ENCODE data around the gene EXOC1. TPM values are rescaled to one million over a fixed set of nuclear protein-coding genes. Genes with fewer than 3 reads are reported as not detected.

EXOC1 gene
- total RNA-seq, 1 experiment from 2014 or later, result 24.1 TPM

GRCh38 chr4:55920571-55920970 lies 67.1 kb downstream of the EXOC1 start:
- Histone ChIP-seq H3K27ac (ENCODE audit: low read length) (no peak overlapping the region), H3K9me3 (ENCODE audit: control insufficient read depth, insufficient read depth, low read depth, low read length) (no peaks in the 10 kb centered on the region), H3K4me3 (ENCODE audit: low read depth in 2 of 2, low read length in 2 of 2) (no peak overlapping the region), H3K4me1 (ENCODE audit: control insufficient read depth, insufficient read depth, low read length) (no peaks in the 10 kb centered on the region), H3K27me3 (ENCODE audit: control insufficient read depth, insufficient read depth, low read length) (no peaks in the 10 kb centered on the region), H3K36me3 (ENCODE audit: control insufficient read depth, insufficient read depth, low read length) (no peaks in the 10 kb centered on the region)
- intact Hi-C loops (cut with micrococcal nuclease; ENCODE audit: unreplicated experiment) (no loop called here), in situ Hi-C loops (cut with HindIII; ENCODE audit: low pct_unique_long_range_greater_than_20kb, low sequenced_read_pairs) (no loop called here)
- ATAC-seq, result no peak
- no TSS peak for BruUV-seq (replicated peaks)
- POLR2A ChIA-PET, result no interaction called here
- TF ChIP-seq CTCF (IDR thresholded peaks at IDR 0.05), result no peak
- TF ChIP-seq TCF7L2 (IDR thresholded peaks at IDR 0.05; ENCODE audit: low read depth, low read length), result no peak
- TF ChIP-seq REST (IDR thresholded peaks at IDR 0.05; ENCODE audit: insufficient read depth in 1 of 2, low read depth in 2 of 2, low read length in 1 of 2), result no peak
- no peak for TF ChIP-seq SIN3A (IDR thresholded peaks at IDR 0.05; ENCODE audit: borderline replicate concordance, insufficient read depth, low read depth, low read length)
- TF ChIP-seq POLR2AphosphoS5 (IDR thresholded peaks at IDR 0.05; ENCODE audit: low read depth, low read length), result no peak
- DNase-seq (ENCODE audit: low read depth, low spot score), result no peak
- CTCF ChIA-PET, result interaction anchor here (0.6 kb wide), 1 partner anchor 1153 kb away, joined by 3 read pairs; no protein-coding TSS in a partner anchor

GRCh38 chr4:55921093-55921492 lies 67.6 kb downstream of the EXOC1 start:
- no TSS peak for BruUV-seq (replicated peaks)
- no peak overlapping the region for H3K4me3 ChIP-seq (ENCODE audit: low read depth in 2 of 2, low read length in 2 of 2)
- no peaks in the 10 kb centered on the region for H3K36me3 ChIP-seq (ENCODE audit: control insufficient read depth, insufficient read depth, low read length)
- H3K27me3 ChIP-seq (ENCODE audit: control insufficient read depth, insufficient read depth, low read length), result no peaks in the 10 kb centered on the region
- intact Hi-C loops (cut with micrococcal nuclease; ENCODE audit: unreplicated experiment) (no loop called here), in situ Hi-C loops (cut with HindIII; ENCODE audit: low pct_unique_long_range_greater_than_20kb, low sequenced_read_pairs) (no loop called here)
- H3K9me3 ChIP-seq (ENCODE audit: control insufficient read depth, insufficient read depth, low read depth, low read length), result no peaks in the 10 kb centered on the region
- ChIA-PET POLR2A (no interaction called here), CTCF (no interaction called here)
- no peak overlapping the region for H3K27ac ChIP-seq (ENCODE audit: low read length)
- no peak for TF ChIP-seq CTCF (IDR thresholded peaks at IDR 0.05)
- no peak for TF ChIP-seq REST (IDR thresholded peaks at IDR 0.05; ENCODE audit: insufficient read depth in 1 of 2, low read depth in 2 of 2, low read length in 1 of 2)
- no peak for TF ChIP-seq TCF7L2 (IDR thresholded peaks at IDR 0.05; ENCODE audit: low read depth, low read length)
- no peak for TF ChIP-seq POLR2AphosphoS5 (IDR thresholded peaks at IDR 0.05; ENCODE audit: low read depth, low read length)
- TF ChIP-seq SIN3A (IDR thresholded peaks at IDR 0.05; ENCODE audit: borderline replicate concordance, insufficient read depth, low read depth, low read length), result no peak
- no peak for ATAC-seq
- H3K4me1 ChIP-seq (ENCODE audit: control insufficient read depth, insufficient read depth, low read length), result no peaks in the 10 kb centered on the region
- no peak for DNase-seq (ENCODE audit: low read depth, low spot score)
